Activated CD4-positive, alpha-beta memory T cell treated with anti-CD3 and anti-CD28 coated beads, Interleukin-2, amount 10 ng/mL, durations not matched to agents 7 days and 5 days (primary cell): Measurements from ENCODE around the gene SIRPB2. TPM values are rescaled to one million over a fixed set of nuclear protein-coding genes. Genes with fewer than 3 reads are reported as not detected.

Source experiments
- CTCF ChIA-PET: fragments of 350-600 bp; sonication (Branson Sonifier 250); formaldehyde crosslinking; loops from one replicate; lab custom pipeline; 2021; ENCODE audit warnings: antibody characterized with exemption, inconsistent platforms; lab: Charles Lee
- POLR2A ChIA-PET: fragments of 350-600 bp; sonication (Branson Sonifier 250); formaldehyde crosslinking; loops from one replicate; lab custom pipeline; 2021; ENCODE audit warnings: antibody characterized with exemption; lab: Charles Lee
- DNase-seq: peaks from one replicate; pipeline ENCODE4 v3.0.0-alpha.2; 2020
- H3K27ac Mint-ChIP-seq: one replicate; pipeline ENCODE4 v1.8.0; 2021; ENCODE audit warnings: mild to moderate bottlenecking, mixed read lengths
- H3K27me3 Mint-ChIP-seq: one replicate; pipeline ENCODE4 v1.8.0; 2021; ENCODE audit warnings: mixed read lengths
- H3K36me3 Mint-ChIP-seq: one replicate; pipeline ENCODE4 v1.8.0; 2021; ENCODE audit warnings: low read depth, mixed read lengths
- H3K4me1 Mint-ChIP-seq: one replicate; pipeline ENCODE4 v1.8.0; 2021; ENCODE audit warnings: mixed read lengths
- H3K4me3 Mint-ChIP-seq: one replicate; pipeline ENCODE4 v1.8.0; 2021; ENCODE audit warnings: mild to moderate bottlenecking, mixed read lengths
- H3K9me3 Mint-ChIP-seq: one replicate; pipeline ENCODE4 v1.8.0; 2021; ENCODE audit warnings: mixed read lengths
- total RNA-seq, 2 experiments: library from RNA; stranded (reverse); gene quantifications; one replicate each; pipeline ENCODE4 v1.2.3, GENCODE V29; 2021

SIRPB2 gene
- total RNA-seq, 2 experiments from 2014 or later = not detected

DNA sequence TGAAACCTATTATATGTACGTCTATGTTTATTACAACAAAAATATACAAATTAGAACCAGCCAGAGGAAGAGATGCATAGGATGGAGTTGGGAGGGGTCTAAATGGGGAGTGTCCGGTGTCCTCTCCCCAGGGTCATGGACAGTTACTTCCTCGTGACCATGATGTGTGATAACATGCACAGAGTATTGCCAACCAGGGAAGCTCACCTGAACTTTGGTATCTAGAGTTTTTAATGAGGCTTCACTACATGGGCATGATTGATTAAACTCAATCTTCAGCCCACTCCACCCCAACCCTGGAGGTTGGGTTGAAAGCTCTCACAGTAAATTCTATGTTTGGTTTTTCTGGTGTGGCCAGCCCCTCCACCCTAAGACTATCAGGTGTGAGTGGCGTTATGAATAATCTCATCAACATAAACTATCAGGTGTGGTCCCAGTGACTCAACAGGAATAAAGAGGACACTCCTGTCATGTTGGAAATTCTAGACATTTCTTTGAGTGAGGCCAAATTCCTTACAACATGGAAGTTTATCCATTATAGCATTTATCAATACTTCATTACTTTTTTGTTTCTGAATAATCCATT, 62.0 kb downstream of the SIRPB2 start:
- CTCF ChIA-PET = no interaction called here
- H3K4me1 Mint-ChIP-seq = peaks cover 13% of the 10 kb centered on the region
- H3K36me3 Mint-ChIP-seq = peaks cover 1% of the 10 kb centered on the region
- H3K4me3 Mint-ChIP-seq = no peak overlapping the region
- POLR2A ChIA-PET = no interaction called here
- H3K27ac Mint-ChIP-seq = no peak overlapping the region
- H3K27me3 Mint-ChIP-seq = peaks cover 36% of the 10 kb centered on the region
- H3K9me3 Mint-ChIP-seq = no peaks in the 10 kb centered on the region
- DNase-seq = no peak

DNA sequence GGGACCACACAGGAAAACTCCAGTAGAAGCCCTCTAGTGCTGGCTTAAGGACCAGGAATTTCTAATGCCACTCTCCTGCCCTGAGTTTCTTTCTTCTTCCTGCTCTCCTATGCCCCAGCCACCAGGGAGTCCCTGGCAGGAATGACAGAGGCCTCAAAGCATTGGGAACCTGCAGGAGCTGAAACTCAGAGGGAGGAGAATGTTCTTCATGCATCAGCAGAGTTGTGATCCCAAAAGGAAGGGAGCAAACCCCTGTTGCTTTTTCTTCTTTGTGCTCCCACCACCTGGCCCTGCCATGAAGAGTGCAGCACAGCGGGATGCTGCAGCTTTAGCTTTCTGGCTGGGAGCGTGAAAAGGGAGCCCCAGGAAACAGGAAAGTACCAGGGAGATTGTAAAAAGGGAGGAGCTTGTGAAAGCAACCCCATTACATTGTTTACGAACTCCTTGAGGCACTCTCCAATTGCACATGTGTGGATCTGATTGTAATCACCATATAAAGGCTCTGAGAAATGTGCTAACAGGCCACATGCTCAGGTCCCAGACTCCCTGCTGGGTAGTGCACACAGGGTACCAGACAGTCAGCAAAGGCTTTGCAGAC, 63.7 kb downstream of the SIRPB2 start:
- no peaks in the 10 kb centered on the region for H3K9me3 Mint-ChIP-seq
- H3K4me1 Mint-ChIP-seq = peaks cover 18% of the 10 kb centered on the region
- no peak for DNase-seq
- no peaks in the 10 kb centered on the region for H3K36me3 Mint-ChIP-seq
- CTCF ChIA-PET = interaction anchor here (1.3 kb wide), 1 partner anchor 9 kb away, joined by 6 read pairs; no protein-coding TSS in a partner anchor
- no peak overlapping the region for H3K4me3 Mint-ChIP-seq
- no peak overlapping the region for H3K27ac Mint-ChIP-seq
- POLR2A ChIA-PET = no interaction called here
- H3K27me3 Mint-ChIP-seq = peaks cover 25% of the 10 kb centered on the region

DNA sequence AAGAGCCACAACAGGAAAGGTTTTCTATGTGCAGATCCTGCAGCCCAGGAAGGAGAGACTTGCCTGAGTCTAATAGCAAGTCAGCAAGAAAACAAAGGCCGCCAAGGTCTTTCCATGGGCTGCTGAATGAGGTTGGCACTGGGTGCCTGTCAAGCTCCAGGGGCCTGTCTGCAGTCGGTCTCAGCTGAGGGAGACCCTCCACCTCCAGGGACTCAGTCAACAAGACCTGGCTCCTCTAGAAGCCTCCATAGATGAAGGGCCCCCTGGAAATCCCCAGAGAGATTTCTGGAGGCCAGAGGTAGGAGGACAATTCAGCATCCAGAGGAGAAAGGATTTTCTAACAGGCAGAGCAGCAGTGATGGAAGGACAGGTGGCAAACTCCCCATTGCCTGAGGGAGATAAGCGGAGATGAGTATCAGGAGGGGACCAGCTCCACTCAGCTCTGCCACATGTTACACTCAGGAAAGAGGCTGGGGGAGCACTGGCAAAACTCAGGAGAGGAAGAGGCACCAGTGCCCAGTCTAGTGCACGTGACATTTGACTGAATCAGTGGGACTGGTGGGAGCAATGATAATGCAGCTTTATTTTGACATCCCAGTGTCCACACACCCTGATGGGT, 64.9 kb downstream of the SIRPB2 start:
- Mint-ChIP-seq H3K4me1 (peaks cover 18% of the 10 kb centered on the region), H3K36me3 (no peaks in the 10 kb centered on the region), H3K27ac (no peak overlapping the region), H3K4me3 (no peak overlapping the region), H3K9me3 (no peaks in the 10 kb centered on the region), H3K27me3 (peaks cover 20% of the 10 kb centered on the region)
- ChIA-PET POLR2A (no interaction called here), CTCF (interaction anchor here (0.7 to 1.3 kb wide), 2 partner anchors 11 to 12 kb away, joined by 3 to 6 read pairs; no protein-coding TSS in a partner anchor)
- no peak for DNase-seq

Other genes with a start within 250 kb of the SIRPB2 start
- 1 to 10 TPM; 2.9 to 3.0 TPM for gene SNPH, start 225.1 kb downstream of the SIRPB2 start, total RNA-seq
- gene SDCBP2, start 162.3 kb downstream of the SIRPB2 start, total RNA-seq = 1 to 10 TPM; 3.1 to 3.2 TPM
- 100 to 1,000 TPM; 205 to 207 TPM for gene FKBP1A, start 98.4 kb downstream of the SIRPB2 start, total RNA-seq
- 10 to 100 TPM; 49.2 to 49.6 TPM for gene NSFL1C, start 24.6 kb downstream of the SIRPB2 start, total RNA-seq
- under 1 TPM in 1 of 2 experiments, not detected in 1; 0.15 TPM for gene SIRPD, start 66.3 kb upstream of the SIRPB2 start, total RNA-seq
- gene SIRPB1, start 128.6 kb upstream of the SIRPB2 start, total RNA-seq = 1 to 10 TPM; 5.1 to 7.1 TPM
- 100 to 1,000 TPM; 109 to 111 TPM for gene SIRPG, start 166.4 kb upstream of the SIRPB2 start, total RNA-seq